Activated CD4-positive, alpha-beta T cell treated with anti-CD3 and anti-CD28 coated beads, Interleukin-2, Interleukin-4, amounts not matched to agents 100 ng/mL and 50 ng/mL, durations not matched to agents 16 hours and 8 hours (primary cell): Measurements from ENCODE around the gene QKI.

Experiments
- DNase-seq: peaks from one replicate; pipeline ENCODE4 v3.0.0-alpha.2; 2020; ENCODE audit warnings: low spot score

The QKI gene

GRCh38 chr6:163620101-163620500 lies 205.6 kb downstream of the QKI start:
- no peak for DNase-seq

- no peak for DNase-seq
Observed at GRCh38 chr6:163620670-163621330, 206.3 kb downstream of the QKI start.

GRCh38 chr6:163625265-163625664 lies 210.7 kb downstream of the QKI start:
- DNase-seq: no peak

GRCh38 chr6:163626073-163626867 lies 211.8 kb downstream of the QKI start:
- DNase-seq: no peak

GRCh38 chr6:163627274-163628062 lies 212.9 kb downstream of the QKI start:
- DNase-seq: peak; percentile 11
